GM06990 (cell line): ENCODE measurements around the gene DPH7.

Experiments
- DNase-seq: peaks from one replicate; pipeline ENCODE4 v3.0.0-alpha.2; 2011; ENCODE audit not compliant: insufficient read length; ENCODE audit errors: extremely low read depth
- H3K27me3 ChIP-seq: replicated peaks from 2 replicates; pipeline ENCODE4 v1.6.0; 2011; ENCODE audit warnings: low read length; ENCODE audit not compliant: control insufficient read depth, insufficient read depth
- H3K36me3 ChIP-seq: 2 replicates; pipeline ENCODE4 v1.5.1; 2011; ENCODE audit warnings: low read length; ENCODE audit not compliant: control insufficient read depth, insufficient read depth
- H3K4me3 ChIP-seq: replicated peaks from 2 replicates; pipeline ENCODE4 v1.5.1; 2011; ENCODE audit warnings: low read depth, mild to moderate bottlenecking, control low read depth, low read length
- TF ChIP-seq, protein P1 (sequence below): IDR thresholded peaks from 2 replicates; pipeline ENCODE4 v1.5.1; 2011; ENCODE audit warnings: low read length, control low read depth, mild to moderate bottlenecking, inconsistent platforms; ENCODE audit not compliant: insufficient read depth, poor library complexity, severe bottlenecking

DPH7 gene

DNA sequence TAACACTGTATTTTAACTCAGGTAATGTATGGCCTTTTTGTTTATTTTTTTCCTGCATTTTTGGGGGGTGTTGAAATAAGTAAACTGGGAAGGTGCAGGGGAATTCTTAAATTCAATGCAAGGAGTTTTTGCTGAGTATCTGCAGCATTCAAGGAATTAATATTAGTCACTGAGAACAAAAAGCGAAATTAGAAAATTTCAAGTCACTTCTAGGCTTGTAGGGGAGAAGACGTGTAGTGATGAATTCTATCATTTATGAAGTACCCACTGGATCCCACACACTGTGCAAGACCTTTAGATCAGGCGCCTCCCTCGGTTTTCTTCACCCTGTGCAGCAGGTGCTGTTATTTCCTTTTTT, 41.3 kb upstream of the DPH7 start:
- TF ChIP-seq, protein P1, sequence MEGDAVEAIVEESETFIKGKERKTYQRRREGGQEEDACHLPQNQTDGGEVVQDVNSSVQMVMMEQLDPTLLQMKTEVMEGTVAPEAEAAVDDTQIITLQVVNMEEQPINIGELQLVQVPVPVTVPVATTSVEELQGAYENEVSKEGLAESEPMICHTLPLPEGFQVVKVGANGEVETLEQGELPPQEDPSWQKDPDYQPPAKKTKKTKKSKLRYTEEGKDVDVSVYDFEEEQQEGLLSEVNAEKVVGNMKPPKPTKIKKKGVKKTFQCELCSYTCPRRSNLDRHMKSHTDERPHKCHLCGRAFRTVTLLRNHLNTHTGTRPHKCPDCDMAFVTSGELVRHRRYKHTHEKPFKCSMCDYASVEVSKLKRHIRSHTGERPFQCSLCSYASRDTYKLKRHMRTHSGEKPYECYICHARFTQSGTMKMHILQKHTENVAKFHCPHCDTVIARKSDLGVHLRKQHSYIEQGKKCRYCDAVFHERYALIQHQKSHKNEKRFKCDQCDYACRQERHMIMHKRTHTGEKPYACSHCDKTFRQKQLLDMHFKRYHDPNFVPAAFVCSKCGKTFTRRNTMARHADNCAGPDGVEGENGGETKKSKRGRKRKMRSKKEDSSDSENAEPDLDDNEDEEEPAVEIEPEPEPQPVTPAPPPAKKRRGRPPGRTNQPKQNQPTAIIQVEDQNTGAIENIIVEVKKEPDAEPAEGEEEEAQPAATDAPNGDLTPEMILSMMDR, result no peak
- no peak for DNase-seq
- Histone ChIP-seq H3K36me3 (peaks cover 13% of the 10 kb centered on the region), H3K27me3 (no peaks in the 10 kb centered on the region), H3K4me3 (peak overlapping the region; percentile 84)

DNA sequence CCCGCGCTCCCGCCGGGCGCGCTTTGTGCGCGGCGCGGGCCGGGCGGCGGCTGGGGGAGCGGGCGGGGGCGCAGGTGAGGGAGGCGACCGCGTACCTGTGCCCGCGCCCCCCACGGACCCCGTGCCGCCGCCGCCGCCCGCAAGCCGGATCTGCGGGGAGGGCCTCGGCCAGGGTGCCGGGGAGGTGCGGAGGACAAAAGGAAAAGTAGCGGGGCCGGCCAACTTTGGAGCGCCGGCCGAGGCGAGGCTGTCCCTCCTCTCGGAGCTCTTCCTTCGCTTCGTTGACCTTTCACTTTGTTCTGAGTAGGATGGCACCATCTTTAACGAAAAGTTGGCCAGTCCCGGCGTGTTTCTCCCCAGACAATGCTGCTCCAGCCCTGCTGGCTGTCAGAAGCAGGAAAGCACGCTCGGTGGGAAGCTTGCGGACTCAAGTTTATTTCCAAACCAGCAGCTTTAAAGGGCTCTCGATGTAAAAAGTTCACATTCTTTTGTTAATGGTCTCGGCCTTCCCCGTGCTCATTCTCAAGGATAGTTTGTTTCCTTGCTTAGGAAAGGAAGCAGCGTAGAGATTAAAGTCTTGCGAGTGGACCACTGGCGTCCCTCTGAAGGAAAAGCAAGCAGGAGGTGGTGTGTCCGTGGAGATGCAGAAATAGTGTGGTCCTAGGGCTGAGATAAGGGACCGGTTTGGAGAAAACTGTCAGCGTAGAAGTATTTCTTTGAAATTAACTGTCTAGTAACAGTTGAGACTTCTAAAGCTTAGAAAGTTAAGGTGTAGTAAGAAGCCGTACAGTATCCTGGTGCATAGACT, 40.7 kb upstream of the DPH7 start:
- TF ChIP-seq, protein P1, result no peak
- H3K36me3 ChIP-seq, result peaks cover 16% of the 10 kb centered on the region
- no peaks in the 10 kb centered on the region for H3K27me3 ChIP-seq
- peak; percentile 58 for DNase-seq
- peak overlapping the region; percentile 84 for H3K4me3 ChIP-seq

DNA sequence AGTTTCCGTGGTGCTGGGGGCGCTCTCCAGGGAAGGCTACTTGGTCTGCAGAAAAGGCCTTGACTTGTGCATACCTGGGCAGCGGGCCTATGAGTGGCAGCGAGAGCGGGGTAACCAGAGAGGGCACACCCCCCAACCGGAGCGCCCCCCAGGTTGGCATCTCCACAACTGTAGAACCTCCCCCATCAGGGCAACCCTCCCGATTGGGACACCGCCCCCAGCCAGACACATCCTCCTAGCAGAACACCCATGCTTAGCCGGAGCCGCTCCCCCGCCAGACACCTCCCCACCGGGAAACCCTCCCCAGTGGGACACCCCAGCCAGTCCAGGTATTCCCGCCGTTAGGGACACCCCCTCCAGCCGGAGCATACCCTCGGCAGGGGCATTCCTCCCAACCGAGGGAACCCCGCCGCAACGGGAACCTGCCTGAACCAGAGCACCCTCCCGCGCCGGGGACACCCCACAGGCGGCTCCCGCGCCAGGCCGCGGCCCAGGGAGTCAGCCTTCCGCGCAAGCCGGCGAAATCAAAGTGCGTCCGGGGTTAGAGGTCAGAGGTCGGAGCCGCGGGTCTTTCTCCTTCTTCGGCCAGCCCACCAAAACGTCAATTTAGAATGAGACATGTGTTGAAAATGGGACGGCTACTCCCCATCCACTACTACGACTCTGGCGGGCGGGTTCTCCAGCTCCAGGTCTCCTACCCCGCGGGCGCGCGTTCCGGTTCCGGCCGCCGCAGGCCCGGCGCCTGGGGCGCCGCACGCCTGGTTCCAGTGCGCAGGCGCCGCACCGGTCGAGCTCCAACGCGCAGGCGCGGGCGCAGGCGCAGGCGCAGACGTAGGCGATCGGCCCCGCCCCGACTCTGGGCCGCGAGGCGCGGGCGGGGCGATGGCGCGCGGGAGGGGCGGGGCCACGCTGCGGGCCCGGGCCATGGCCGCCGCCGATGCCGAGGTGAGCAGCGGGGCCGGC, 39.7 kb upstream of the DPH7 start, which contains the start of gene EHMT1:
EHMT1 (plus strand) TSS at position 901 of the 963 bp plus-strand sequence; CDS start at position 925, 24 bp downstream.
- Histone ChIP-seq H3K27me3 (no peaks in the 10 kb centered on the region), H3K36me3 (peaks cover 26% of the 10 kb centered on the region), H3K4me3 (peak within 1 kb of the TSS; percentile 96)
- TF ChIP-seq, protein P1, result peak; percentile 13
- peak; percentile 90 for DNase-seq

DNA sequence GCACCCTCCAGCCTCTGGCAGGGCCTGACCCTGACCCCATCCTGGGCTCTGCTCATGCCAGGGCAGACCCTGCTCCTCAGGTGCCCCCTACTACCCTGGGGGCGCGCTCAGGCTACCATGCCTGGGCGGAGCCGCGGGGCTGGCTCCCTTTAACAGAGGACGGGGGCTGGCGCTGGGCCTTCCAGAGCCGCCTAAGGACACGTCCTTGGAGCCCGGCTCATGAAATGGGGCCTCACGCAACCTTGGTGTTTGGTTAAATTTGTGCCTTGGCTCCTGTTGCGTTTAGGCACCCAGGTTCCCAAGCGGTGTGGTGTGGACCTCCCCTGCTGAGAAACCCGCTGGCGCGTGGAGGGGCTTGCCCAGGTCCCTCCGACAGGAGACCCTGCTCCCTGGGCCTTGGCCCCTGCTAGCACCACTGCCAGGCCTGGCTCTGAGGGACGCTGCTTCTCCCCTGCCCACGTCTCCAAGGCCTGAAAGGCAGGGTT, 36.7 kb upstream of the DPH7 start:
- DNase-seq, result no peak

DNA sequence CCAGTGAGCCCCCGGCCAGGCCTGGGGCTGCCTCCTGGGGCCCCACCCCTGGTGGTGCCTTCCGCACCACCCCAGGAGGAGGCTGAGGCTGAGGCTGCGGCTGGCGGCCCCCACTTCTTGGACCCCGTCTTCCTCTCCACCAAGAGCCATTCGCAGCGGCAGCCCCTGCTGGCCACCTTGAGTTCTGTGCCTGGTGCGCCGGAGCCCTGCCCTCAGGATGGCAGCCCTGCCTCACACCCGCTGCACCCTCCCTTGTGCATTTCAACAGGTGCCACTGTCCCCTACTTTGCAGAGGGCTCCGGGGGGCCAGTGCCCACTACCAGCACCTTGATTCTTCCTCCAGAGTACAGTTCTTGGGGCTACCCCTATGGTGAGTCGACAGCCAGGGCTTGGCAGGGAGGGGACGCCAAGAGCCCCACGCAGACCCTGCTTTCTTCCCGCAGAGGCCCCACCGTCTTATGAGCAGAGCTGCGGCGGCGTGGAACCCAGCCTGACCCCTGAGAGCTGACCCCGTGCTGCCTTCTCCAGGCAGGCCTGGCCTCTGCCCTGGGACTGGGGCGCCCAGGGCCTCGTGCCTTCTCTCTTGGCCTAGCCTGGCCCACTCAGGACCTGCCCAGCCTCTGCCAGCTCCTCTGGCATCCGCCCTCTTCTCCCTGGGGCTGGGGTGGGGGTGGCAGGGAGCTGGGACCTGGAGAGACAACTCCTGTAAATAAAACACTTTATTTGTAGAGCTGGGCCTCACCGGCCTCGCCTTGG, 36.1 kb upstream of the DPH7 start:
- Histone ChIP-seq H3K36me3 (peaks cover 29% of the 10 kb centered on the region), H3K27me3 (no peaks in the 10 kb centered on the region), H3K4me3 (no peak overlapping the region)
- DNase-seq, result no peak
- TF ChIP-seq, protein P1, result no peak

More for the DNA sequence above, 36.7 kb upstream of the DPH7 start:
- TF ChIP-seq, protein P1, result no peak
- Histone ChIP-seq H3K4me3 (no peak overlapping the region), H3K27me3 (no peaks in the 10 kb centered on the region), H3K36me3 (peaks cover 29% of the 10 kb centered on the region)
